ENCODE results near the gene SIRPG.
"Not testable (repeated sequence)": the region's sequence is repeated elsewhere in the genome, so short reads cannot be mapped to it uniquely, and the experiment has no call there.

Gene SIRPG

DNA sequence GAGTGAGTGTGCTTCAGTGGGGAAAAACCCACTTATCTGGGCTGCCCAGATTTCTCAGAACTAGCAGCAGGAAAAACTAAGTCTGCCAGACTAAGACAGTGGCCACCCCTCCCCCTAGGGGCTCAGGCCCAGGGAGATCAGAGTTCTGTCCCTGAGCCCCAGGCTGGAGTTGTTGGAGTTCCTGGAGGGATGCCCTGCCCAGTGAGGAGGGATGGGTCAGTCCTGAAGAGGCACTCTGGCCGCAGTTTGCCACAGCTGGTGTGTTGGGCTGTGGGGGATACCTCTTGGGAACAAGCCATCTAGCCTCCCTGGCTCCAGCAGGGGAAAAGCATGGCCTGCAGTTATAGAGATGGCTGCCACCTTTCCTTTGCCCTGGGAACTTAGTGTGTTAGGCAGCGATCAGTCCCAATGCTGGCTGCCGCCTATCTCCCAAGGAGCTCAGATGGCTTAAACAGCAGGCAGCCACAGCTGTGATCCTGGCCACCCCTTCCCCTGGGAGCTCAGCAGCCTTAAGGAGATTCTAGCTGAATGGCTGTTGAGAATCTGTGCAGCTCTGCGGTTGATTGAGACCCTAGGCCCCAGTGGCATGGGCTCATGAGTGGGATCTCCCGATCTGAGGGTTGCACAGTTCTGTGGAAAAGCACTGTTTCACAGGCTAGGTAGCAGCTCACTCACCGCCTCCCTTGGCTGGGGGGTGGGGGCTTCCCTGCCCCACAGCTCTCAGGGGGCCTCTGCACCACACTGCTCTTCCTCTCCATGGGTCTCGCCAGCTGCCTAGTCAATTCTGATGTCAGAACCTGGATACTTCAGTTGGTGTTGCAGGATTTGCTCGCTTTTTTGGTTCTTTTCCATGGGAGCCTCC, 13.2 kb downstream of the SIRPG start:
- H3K4me3 ChIP-seq (ENCODE audit: low read depth, low read length) = no peak overlapping the region
- no peak for DNase-seq (ENCODE audit: low read depth, low spot score)
- TF ChIP-seq, protein P1, sequence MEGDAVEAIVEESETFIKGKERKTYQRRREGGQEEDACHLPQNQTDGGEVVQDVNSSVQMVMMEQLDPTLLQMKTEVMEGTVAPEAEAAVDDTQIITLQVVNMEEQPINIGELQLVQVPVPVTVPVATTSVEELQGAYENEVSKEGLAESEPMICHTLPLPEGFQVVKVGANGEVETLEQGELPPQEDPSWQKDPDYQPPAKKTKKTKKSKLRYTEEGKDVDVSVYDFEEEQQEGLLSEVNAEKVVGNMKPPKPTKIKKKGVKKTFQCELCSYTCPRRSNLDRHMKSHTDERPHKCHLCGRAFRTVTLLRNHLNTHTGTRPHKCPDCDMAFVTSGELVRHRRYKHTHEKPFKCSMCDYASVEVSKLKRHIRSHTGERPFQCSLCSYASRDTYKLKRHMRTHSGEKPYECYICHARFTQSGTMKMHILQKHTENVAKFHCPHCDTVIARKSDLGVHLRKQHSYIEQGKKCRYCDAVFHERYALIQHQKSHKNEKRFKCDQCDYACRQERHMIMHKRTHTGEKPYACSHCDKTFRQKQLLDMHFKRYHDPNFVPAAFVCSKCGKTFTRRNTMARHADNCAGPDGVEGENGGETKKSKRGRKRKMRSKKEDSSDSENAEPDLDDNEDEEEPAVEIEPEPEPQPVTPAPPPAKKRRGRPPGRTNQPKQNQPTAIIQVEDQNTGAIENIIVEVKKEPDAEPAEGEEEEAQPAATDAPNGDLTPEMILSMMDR (IDR thresholded peaks at IDR 0.05; ENCODE audit: low read depth, low read length) = no peak
- in situ Hi-C loops (cut with HindIII; ENCODE audit: low sequenced_read_pairs) = no loop called here

DNA sequence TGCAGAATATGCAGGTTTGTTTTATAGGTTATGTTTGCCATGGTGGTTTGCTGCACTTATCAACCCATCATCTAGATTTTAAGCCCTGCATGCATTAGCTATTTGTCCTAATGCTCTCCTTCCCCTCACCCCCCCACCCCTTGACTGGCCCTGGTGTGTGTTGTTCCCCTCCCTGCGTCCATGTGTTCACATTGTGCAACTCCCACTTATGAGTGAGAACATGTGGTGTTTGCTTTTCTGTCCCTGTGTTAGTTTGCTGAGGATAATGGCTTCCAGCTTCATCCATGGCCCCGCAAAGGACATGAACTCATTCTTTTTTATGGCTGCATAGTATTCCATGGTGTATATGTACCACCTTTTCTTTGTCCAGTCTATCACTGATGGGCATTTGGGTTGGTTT, 18.9 kb downstream of the SIRPG start:
- H3K4me3 ChIP-seq (ENCODE audit: low read depth, low read length); DNase-seq (ENCODE audit: low read depth, low spot score); in situ Hi-C loops (cut with HindIII; ENCODE audit: low sequenced_read_pairs): not testable (repeated sequence)

DNA sequence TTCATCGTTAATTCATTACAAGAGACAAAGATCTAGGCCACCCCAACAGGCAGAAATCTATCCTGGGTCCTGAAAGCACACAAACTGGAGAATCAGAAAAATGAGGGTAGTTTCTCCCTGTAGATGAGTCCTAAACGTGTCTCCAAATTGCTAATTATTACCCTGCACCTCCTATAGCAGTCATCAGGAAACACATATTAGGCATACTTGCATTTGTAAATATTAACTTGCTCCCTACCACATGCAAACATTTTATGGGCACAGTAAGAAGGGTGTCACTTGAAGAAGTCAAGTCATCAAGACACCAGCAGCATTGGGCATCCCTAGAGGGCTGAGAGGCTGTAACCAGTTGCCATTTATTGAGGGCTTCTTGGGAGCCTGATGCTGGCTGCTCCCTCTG, 19.8 kb downstream of the SIRPG start:
- TF ChIP-seq, protein P1 (IDR thresholded peaks at IDR 0.05; ENCODE audit: low read depth, low read length) = no peak
- no peak for DNase-seq (ENCODE audit: low read depth, low spot score)
- no peak overlapping the region for H3K4me3 ChIP-seq (ENCODE audit: low read depth, low read length)
- in situ Hi-C loops (cut with HindIII; ENCODE audit: low sequenced_read_pairs) = no loop called here

DNA sequence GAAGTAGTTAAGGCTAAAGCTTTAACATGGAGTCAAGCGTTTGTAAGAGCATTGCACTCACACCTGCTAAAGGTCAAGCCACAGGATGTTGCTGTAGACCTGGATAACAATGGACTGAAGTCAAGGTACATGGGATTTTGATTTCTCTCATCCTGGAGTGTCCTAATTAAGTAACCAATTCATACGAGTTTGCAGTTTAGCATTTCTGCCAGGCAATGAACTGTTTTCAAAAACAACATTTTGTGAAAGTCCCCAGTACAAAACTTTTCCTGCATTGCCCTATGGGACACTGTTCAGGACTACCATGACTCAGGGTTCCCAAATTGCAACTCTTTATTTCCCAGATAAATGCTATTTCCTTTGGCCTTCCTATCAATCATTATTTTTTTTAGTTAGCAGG, 20.4 kb downstream of the SIRPG start:
- H3K4me3 ChIP-seq (ENCODE audit: low read depth, low read length) = no peak overlapping the region
- TF ChIP-seq, protein P1 (IDR thresholded peaks at IDR 0.05; ENCODE audit: low read depth, low read length) = no peak
- DNase-seq (ENCODE audit: low read depth, low spot score) = no peak
- in situ Hi-C loops (cut with HindIII; ENCODE audit: low sequenced_read_pairs) = no loop called here

DNA sequence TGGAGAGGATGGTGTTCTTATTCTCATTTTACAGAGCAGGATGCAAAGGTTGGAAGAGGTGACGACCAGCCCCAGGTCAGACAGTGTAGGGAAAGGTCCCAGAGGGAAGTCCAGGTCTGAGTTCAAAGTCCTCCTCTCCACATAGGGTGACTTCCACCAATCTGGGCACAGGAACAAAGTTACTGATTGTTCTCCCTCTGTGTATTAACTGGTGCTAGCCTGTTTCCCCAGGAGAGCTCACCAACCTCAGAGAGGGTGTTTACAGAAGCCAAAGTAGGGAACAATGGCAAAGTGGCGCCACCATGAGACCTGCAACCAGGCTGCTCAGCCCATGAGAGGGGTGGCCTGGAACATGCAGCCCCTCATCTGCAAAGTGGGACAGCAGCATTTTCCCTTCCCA, 21.0 kb downstream of the SIRPG start:
- in situ Hi-C loops (cut with HindIII; ENCODE audit: low sequenced_read_pairs) = no loop called here
- no peak for DNase-seq (ENCODE audit: low read depth, low spot score)
- no peak overlapping the region for H3K4me3 ChIP-seq (ENCODE audit: low read depth, low read length)
- TF ChIP-seq, protein P1 (IDR thresholded peaks at IDR 0.05; ENCODE audit: low read depth, low read length) = no peak

DNA sequence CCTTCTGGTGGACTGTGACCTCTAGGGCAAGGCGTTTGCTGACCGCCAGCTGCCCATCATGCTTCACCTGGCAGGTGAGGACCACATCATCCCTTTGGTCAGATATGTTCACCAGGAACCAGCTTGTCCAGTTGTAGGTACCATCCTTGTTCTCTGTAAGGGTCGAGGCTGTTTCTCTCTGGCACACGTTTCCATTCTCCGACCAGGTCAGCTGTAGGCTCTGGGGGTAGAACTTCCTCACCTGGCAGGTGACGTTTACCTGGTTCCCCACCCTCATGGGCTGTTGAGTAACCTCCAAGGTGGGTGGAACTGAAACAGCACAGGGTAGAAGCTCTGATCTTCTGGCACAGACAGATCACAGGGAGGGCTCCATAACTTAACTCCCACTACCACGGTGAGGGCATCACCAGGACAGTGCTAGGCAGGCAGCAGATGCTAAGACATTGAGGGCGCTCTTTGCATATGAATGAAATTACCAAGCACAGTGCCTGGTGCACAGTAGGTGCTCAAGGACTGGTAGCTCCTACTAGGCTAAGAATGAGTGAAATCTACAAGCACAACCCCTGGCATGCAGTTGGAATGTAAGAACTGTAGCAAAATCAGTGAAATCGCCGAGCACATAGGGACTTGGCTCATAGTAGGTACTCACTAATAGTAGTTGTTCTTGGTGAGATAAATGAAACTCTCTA, 22.1 kb downstream of the SIRPG start:
- no peak for DNase-seq (ENCODE audit: low read depth, low spot score)
- TF ChIP-seq, protein P1 (IDR thresholded peaks at IDR 0.05; ENCODE audit: low read depth, low read length) = no peak
- no peak overlapping the region for H3K4me3 ChIP-seq (ENCODE audit: low read depth, low read length)
- in situ Hi-C loops (cut with HindIII; ENCODE audit: low sequenced_read_pairs) = no loop called here

DNA sequence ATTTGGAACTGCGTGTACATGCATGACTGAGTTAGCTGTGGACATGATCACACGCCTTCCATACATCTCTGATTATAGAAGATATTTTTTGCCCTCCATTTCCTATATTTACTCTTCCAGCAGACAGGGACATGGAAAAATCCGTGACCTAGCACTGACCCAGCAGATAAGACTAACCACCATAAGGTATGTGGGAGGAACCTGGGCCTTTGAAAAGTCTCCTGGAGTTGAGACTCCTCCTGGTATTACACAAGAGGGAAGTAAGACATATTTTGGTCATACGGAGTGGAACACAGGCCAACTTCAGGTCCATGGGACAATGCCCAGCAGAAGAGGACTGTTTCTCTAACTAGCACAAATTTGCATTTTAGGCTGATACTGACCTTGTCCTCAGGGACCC, 24.0 kb downstream of the SIRPG start:
- no peak overlapping the region for H3K4me3 ChIP-seq (ENCODE audit: low read depth, low read length)
- in situ Hi-C loops (cut with HindIII; ENCODE audit: low sequenced_read_pairs) = no loop called here
- TF ChIP-seq, protein P1 (IDR thresholded peaks at IDR 0.05; ENCODE audit: low read depth, low read length) = no peak
- no peak for DNase-seq (ENCODE audit: low read depth, low spot score)

All from astrocyte of the spinal cord (primary cell).